Stomach (tissue), 9 donors: ENCODE data around the gene ATP9B. TPM values are rescaled to one million over a fixed set of nuclear protein-coding genes. Genes with fewer than 3 reads are reported as not detected.

ENCODE experiments used
- DNase-seq, 2 donors: peaks; one replicate each; pipeline versions ENCODE4 v3.0.0 to v3.0.0-alpha.2; 2013 to 2019
- H3K27ac ChIP-seq, 5 donors: fragments of 200-600 bp in 4 of 5; sonication (generic) in 4 of 5; one replicate each; pipeline ENCODE4 v1.5.1; 2013 to 2019; ENCODE audit warnings: mild to moderate bottlenecking in 1 of 5, moderate library complexity in 1 of 5
- H3K27me3 ChIP-seq, 3 donors: fragments of 200-600 bp; sonication (generic); one replicate each; pipeline ENCODE4 v1.5.1; 2017 to 2019; ENCODE audit warnings: mixed run types in 1 of 3
- H3K36me3 ChIP-seq, 4 donors: fragments of 200-600 bp; sonication (generic); 1 replicate in 3 of 4; 2 replicates in 1 of 4; pipeline ENCODE4 v1.5.1; 2016 to 2019
- H3K4me1 ChIP-seq, 4 donors: fragments of 200-600 bp; sonication (generic); one replicate each; pipeline ENCODE4 v1.5.1; 2016 to 2019
- H3K4me3 ChIP-seq, 4 donors: fragments of 200-600 bp; sonication (generic) in 3 of 4; one replicate each; pipeline ENCODE4 v1.5.1; 2016 to 2019; ENCODE audit warnings: mild to moderate bottlenecking in 1 of 4
- H3K9me3 ChIP-seq, 4 donors: fragments of 200-600 bp; sonication (generic); one replicate each; pipeline ENCODE4 v1.5.1; 2016 to 2019
- EP300 ChIP-seq: sonication (generic); formaldehyde crosslinking; IDR thresholded peaks from one replicate; pipeline ENCODE4 v1.6.1; 2017; ENCODE audit warnings: antibody characterized with exemption
- POLR2A ChIP-seq, 4 donors: fragments of 450-650 bp; IDR thresholded peaks; one replicate each; pipeline ENCODE4 v1.6.1; 2016; ENCODE audit warnings: antibody characterized with exemption in 4 of 4, control low read depth in 2 of 4, mild to moderate bottlenecking in 1 of 4, moderate library complexity in 1 of 4
- POLR2AphosphoS5 ChIP-seq, 3 donors: sonication (generic); formaldehyde crosslinking; IDR thresholded peaks; one replicate each; pipeline ENCODE4 v1.6.1; 2016; ENCODE audit warnings: antibody characterized with exemption in 3 of 3
- WGBS, 5 donors: extraction: QIAGEN DNeasy Blood & Tissue Kit in 3 of 5; methylation state at CpG; one replicate each; pipeline versions ENCODE4 v1.1.5 to v1.1.7; 2013 to 2018; 5-methylcytosine and 5-hydroxymethylcytosine counted together
- intact Hi-C: fragments of 100-400 bp; cut with DNase I; formaldehyde crosslinking; loops from one replicate; pipeline ENCODE4 v1.15.1; 2023; ENCODE audit warnings: low total_unique reads
- polyA plus RNA-seq, 3 donors: library from polyadenylated mRNA; stranded (reverse); fragments of 200-250 nt; gene quantifications; one replicate each; pipeline ENCODE4 v1.2.3, GENCODE V29; 2013
- total RNA-seq, 5 donors: library from RNA; depleted of rRNA; stranded (reverse); fragments of >200 nt; gene quantifications; one replicate each; pipeline versions ENCODE4 v1.1.0 to v1.2.3, GENCODE V29; 2014 to 2016
- TF ChIP-seq, protein P1 (sequence below), 7 experiments: fragments of 450-650 bp in 4 of 7; fragments of 200-600 bp in 3 of 7; sonication (generic) in 3 of 7; IDR thresholded peaks; one replicate each; pipeline ENCODE4 v1.5.1; 2016 to 2019; ENCODE audit warnings: antibody characterized with exemption in 7 of 7, control low read depth in 2 of 7, mild to moderate bottlenecking in 1 of 7
- donor health status: healthy with polysubstance abuse.
- donor health status: Bipolar disorder and iron deficiency.
- donor health status: healthy.

The ATP9B gene
- total and polyA plus RNA-seq, 8 donors: 10.6 to 128 (median 34.9) TPM

DNA sequence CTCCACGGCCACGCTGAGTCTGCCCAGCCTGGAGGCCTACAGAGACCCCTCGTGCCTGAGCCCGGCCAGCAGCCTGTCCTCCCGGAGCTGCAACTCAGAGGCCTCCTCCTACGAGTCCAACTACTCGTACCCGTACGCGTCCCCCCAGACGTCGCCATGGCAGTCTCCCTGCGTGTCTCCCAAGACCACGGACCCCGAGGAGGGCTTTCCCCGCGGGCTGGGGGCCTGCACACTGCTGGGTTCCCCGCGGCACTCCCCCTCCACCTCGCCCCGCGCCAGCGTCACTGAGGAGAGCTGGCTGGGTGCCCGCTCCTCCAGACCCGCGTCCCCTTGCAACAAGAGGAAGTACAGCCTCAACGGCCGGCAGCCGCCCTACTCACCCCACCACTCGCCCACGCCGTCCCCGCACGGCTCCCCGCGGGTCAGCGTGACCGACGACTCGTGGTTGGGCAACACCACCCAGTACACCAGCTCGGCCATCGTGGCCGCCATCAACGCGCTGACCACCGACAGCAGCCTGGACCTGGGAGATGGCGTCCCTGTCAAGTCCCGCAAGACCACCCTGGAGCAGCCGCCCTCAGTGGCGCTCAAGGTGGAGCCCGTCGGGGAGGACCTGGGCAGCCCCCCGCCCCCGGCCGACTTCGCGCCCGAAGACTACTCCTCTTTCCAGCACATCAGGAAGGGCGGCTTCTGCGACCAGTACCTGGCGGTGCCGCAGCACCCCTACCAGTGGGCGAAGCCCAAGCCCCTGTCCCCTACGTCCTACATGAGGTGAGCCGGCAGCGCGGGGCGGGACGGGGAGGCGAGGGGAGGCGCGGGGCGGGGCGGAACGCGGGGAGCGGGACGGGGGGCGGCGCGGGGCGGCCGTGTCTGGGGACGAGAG, 341.8 kb downstream of the ATP9B start:
- no peak overlapping the region for H3K27ac ChIP-seq
- no peak overlapping the region for H3K4me3 ChIP-seq
- H3K4me1 ChIP-seq: no peaks in the 10 kb centered on the region
- peaks cover 10 to 41% (median 40%) of the 10 kb centered on the region in 4 donors for H3K36me3 ChIP-seq
- WGBS, 5 donors: 96 to 98% (median 97%) methylated on average over 41 to 84 of the region's 84 CpGs
- no peak for DNase-seq
- H3K9me3 ChIP-seq: no peaks in the 10 kb centered on the region
- no peaks in the 10 kb centered on the region for H3K27me3 ChIP-seq
- intact Hi-C loops: no loop called here
- no peak for TF ChIP-seq POLR2A (IDR thresholded peaks at IDR 0.05)
- TF ChIP-seq EP300: no peak
- TF ChIP-seq, protein P1, sequence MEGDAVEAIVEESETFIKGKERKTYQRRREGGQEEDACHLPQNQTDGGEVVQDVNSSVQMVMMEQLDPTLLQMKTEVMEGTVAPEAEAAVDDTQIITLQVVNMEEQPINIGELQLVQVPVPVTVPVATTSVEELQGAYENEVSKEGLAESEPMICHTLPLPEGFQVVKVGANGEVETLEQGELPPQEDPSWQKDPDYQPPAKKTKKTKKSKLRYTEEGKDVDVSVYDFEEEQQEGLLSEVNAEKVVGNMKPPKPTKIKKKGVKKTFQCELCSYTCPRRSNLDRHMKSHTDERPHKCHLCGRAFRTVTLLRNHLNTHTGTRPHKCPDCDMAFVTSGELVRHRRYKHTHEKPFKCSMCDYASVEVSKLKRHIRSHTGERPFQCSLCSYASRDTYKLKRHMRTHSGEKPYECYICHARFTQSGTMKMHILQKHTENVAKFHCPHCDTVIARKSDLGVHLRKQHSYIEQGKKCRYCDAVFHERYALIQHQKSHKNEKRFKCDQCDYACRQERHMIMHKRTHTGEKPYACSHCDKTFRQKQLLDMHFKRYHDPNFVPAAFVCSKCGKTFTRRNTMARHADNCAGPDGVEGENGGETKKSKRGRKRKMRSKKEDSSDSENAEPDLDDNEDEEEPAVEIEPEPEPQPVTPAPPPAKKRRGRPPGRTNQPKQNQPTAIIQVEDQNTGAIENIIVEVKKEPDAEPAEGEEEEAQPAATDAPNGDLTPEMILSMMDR (IDR thresholded peaks at IDR 0.05): no peak
- no peak for TF ChIP-seq POLR2AphosphoS5 (IDR thresholded peaks at IDR 0.05)

DNA sequence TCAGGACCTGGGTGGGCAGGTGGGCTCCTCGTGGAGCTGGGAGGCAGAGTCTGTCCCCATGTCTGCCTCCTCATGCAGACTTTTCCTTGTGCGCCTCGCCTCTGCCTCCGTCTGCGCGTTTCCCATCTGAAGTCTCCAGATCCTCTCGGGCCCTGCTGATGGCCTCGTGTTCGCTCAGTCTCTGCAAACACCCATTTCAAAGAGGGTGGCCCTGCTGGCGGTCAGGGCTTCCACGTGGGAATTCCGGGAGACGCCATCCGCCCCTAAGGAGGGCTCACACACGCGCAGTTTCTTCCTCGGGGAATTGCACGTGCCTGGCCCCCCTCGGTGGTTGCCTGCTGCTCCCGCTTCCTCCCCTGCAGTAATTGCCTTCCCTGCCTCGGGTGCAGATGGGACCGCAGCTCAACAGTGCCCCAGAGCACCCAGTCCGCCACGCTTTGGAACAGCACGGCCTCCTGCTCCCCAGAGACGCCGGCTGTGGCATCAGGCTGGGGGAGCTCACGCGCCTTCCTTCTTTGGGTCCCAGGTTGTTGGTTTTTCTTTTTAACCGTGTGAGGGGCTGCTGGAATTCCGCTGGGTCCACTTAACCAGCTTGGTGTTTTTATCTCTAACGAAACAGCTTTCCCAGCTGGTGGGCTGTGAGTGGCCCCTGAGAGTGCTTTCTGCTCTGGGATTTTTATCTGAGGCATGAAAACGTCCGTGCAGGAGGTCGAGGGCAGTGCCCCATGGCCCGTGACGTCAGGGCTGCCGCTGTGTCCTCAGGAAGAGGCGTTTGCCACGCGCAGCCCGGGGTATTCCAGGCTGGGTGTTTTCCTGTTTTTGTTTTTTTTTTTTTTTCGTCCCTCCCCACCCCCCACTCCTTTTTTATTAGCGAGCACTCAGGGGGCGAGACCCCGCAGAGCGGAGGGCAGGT, 342.7 kb downstream of the ATP9B start:
- intact Hi-C loops: no loop called here
- 75 to 90% (median 83%) methylated on average over 46 to 47 of the region's 47 CpGs for WGBS, 5 donors
- no peak for TF ChIP-seq POLR2AphosphoS5 (IDR thresholded peaks at IDR 0.05)
- TF ChIP-seq POLR2A (IDR thresholded peaks at IDR 0.05): no peak
- no peak for TF ChIP-seq EP300
- TF ChIP-seq, protein P1 (IDR thresholded peaks at IDR 0.05): no peak
- no peak overlapping the region for H3K4me3 ChIP-seq
- no peaks in the 10 kb centered on the region for H3K27me3 ChIP-seq
- no peak for DNase-seq
- no peaks in the 10 kb centered on the region for H3K4me1 ChIP-seq
- H3K9me3 ChIP-seq: no peaks in the 10 kb centered on the region
- H3K36me3 ChIP-seq: peaks cover 10 to 41% (median 40%) of the 10 kb centered on the region in 4 donors
- no peak overlapping the region for H3K27ac ChIP-seq

GRCh38 chr18:79413025-79413424, 343.8 kb downstream of the ATP9B start:
- no peak for TF ChIP-seq EP300
- no peak for TF ChIP-seq POLR2AphosphoS5 (IDR thresholded peaks at IDR 0.05)
- TF ChIP-seq, protein P1 (IDR thresholded peaks at IDR 0.05): no peak
- no peak for TF ChIP-seq POLR2A (IDR thresholded peaks at IDR 0.05)
- peaks cover 10 to 41% (median 40%) of the 10 kb centered on the region in 4 donors for H3K36me3 ChIP-seq
- WGBS, 5 donors: 86 to 97% (median 94%) methylated on average over 16 of the region's 16 CpGs
- no peaks in the 10 kb centered on the region for H3K9me3 ChIP-seq
- H3K27ac ChIP-seq: no peak overlapping the region
- no peaks in the 10 kb centered on the region for H3K4me1 ChIP-seq
- intact Hi-C loops: no loop called here
- H3K4me3 ChIP-seq: no peak overlapping the region
- no peaks in the 10 kb centered on the region for H3K27me3 ChIP-seq
- DNase-seq: no peak

DNA sequence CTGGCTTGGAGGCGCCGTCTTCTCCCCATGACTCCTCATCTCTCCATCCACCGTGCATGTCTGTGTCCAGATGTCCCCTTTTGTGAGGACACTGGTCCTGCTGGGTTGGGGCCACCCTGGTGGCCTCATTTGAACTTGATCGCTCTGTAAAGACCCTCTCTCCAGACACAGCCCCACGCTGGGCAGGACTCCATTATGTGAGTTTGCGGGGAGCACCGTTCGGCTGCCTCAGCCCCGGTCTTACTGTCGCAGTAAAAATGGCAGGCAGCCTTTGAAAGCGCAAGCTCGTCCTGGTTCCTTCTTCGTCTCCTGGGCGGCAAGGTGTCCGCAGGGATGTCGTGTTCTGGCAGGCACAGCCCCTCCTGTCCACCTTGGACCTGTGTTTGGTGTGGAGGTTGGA, 344.2 kb downstream of the ATP9B start:
- H3K4me1 ChIP-seq: peaks cover 0 to 4% (median 0%) of the 10 kb centered on the region in 4 donors
- no peaks in the 10 kb centered on the region for H3K9me3 ChIP-seq
- no peak overlapping the region for H3K4me3 ChIP-seq
- DNase-seq: no peak
- TF ChIP-seq EP300: no peak
- TF ChIP-seq, protein P1 (IDR thresholded peaks at IDR 0.05): no peak
- TF ChIP-seq POLR2AphosphoS5 (IDR thresholded peaks at IDR 0.05): no peak
- TF ChIP-seq POLR2A (IDR thresholded peaks at IDR 0.05): no peak
- H3K27me3 ChIP-seq: no peaks in the 10 kb centered on the region
- peaks cover 10 to 41% (median 40%) of the 10 kb centered on the region in 4 donors for H3K36me3 ChIP-seq
- intact Hi-C loops: no loop called here
- no peak overlapping the region for H3K27ac ChIP-seq
- 93 to 99% (median 96%) methylated on average over 16 of the region's 16 CpGs for WGBS, 5 donors
